PC-9 (cell line): ENCODE results near the gene TTLL5. TPM values are rescaled to one million over a fixed set of nuclear protein-coding genes. Genes with fewer than 3 reads are reported as not detected.

Experiments used
- BruUV-seq: library from RNA; stranded (reverse); fragments of 400-500 nt; replicated peaks from 2 replicates; lab custom pipeline; 2021; lab: Mats Ljungman, UMichigan
- CTCF ChIA-PET: fragments of 300-600 bp; sonication (Branson Sonifier 250); formaldehyde crosslinking; loops from one replicate; lab custom pipeline; 2022; ENCODE audit warnings: antibody characterized with exemption; lab: Charles Lee
- POLR2A ChIA-PET: fragments of 300-600 bp; sonication (Branson Sonifier 250); formaldehyde crosslinking; loops from one replicate; lab custom pipeline; 2022; ENCODE audit warnings: antibody characterized with exemption; ENCODE audit not compliant: unreplicated experiment; lab: Charles Lee
- DNase-seq, 2 experiments: peaks; one replicate each; pipeline versions ENCODE4 v3.0.0 to v3.0.0-alpha.2; 2015 to 2022; ENCODE audit warnings: mixed read lengths in 1 of 2
- H2AFZ ChIP-seq: fragments of 200-600 bp; sonication (generic); 2 replicates; pipeline ENCODE4 v1.8.1; 2017; ENCODE audit warnings: antibody characterized with exemption
- H3F3A ChIP-seq: fragments of 200-600 bp; sonication (generic); 2 replicates; pipeline ENCODE4 v1.8.1; 2017; ENCODE audit warnings: antibody characterized with exemption, mild to moderate bottlenecking, low read depth; ENCODE audit not compliant: insufficient read depth
- H3K27ac ChIP-seq: fragments of 200-600 bp; sonication (generic); 2 replicates; pipeline ENCODE4 v1.6.1; 2016; ENCODE audit warnings: mixed run types
- H3K27me3 ChIP-seq: fragments of 200-600 bp; sonication (generic); 2 replicates; pipeline ENCODE4 v1.6.1; 2016; ENCODE audit warnings: low read depth, mixed run types; ENCODE audit not compliant: insufficient read depth
- H3K36me3 ChIP-seq: fragments of 200-600 bp; sonication (generic); 2 replicates; pipeline ENCODE4 v1.6.1; 2016; ENCODE audit warnings: low read depth, mixed run types
- H3K4me1 ChIP-seq: fragments of 200-600 bp; sonication (generic); replicated peaks from 2 replicates; pipeline ENCODE4 v1.6.1; 2016; ENCODE audit warnings: mixed run types; ENCODE audit not compliant: insufficient read depth
- H3K4me2 ChIP-seq: fragments of 200-600 bp; sonication (generic); 2 replicates; pipeline ENCODE4 v1.6.1; 2017; ENCODE audit warnings: mixed run types
- H3K4me3 ChIP-seq: fragments of 200-600 bp; sonication (generic); 2 replicates; pipeline ENCODE4 v1.6.1; 2016; ENCODE audit warnings: mixed run types
- H3K79me2 ChIP-seq: fragments of 200-600 bp; sonication (generic); 2 replicates; pipeline ENCODE4 v1.6.1; 2017; ENCODE audit warnings: low read depth, mixed run types
- H3K9me2 ChIP-seq: fragments of 200-600 bp; sonication (generic); 2 replicates; pipeline ENCODE4 v1.8.1; 2017; ENCODE audit warnings: mild to moderate bottlenecking; ENCODE audit not compliant: insufficient read depth
- H3K9me3 ChIP-seq: fragments of 200-600 bp; sonication (generic); 2 replicates; pipeline ENCODE4 v1.8.1; 2016; ENCODE audit warnings: low read depth; ENCODE audit not compliant: insufficient read depth
- H4K20me1 ChIP-seq: fragments of 200-600 bp; sonication (generic); 2 replicates; pipeline ENCODE4 v1.8.1; 2017; ENCODE audit not compliant: insufficient read depth
- EZH2 ChIP-seq: fragments of 200-600 bp; sonication (generic); IDR thresholded peaks from 2 replicates; pipeline ENCODE4 v1.8.0; 2017; ENCODE audit warnings: antibody characterized with exemption, low read depth
- intact Hi-C: fragments of 100-400 bp; cut with micrococcal nuclease; formaldehyde crosslinking; loops from one replicate; pipeline ENCODE4 v1.10.0; 2022; ENCODE audit not compliant: unreplicated experiment
- total RNA-seq: library from RNA; stranded (reverse); gene quantifications from 2 replicates; pipeline ENCODE4 v1.2.3, GENCODE V29; 2021
- TF ChIP-seq, protein P1 (sequence below): fragments of 200-600 bp; sonication (generic); conservative IDR thresholded peaks from 2 replicates; pipeline ENCODE4 v1.6.1; 2017; ENCODE audit warnings: mixed run types, antibody characterized with exemption, mild to moderate bottlenecking, moderate library complexity

Gene TTLL5
- total RNA-seq, 1 experiment from 2014 or later, result 75.3 TPM

DNA sequence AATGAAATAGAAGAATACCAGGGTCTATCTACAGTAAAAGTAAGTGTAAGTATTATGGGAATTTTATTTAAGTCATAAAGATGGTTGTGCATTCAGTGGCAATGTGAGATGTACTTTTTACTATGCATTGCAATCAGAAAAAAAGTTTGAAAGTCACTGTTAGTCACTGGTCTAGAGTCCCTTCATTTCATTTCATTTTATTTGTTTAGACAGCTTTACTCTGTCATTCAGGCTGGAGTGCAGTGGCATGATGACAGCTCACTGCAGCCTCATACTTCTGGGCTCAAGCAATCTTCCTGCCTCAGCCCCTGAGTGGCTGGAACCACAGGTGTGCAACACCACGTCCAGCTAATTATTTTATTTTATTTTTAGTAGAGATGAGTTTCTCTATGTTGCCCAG is 278.2 kb downstream of the TTLL5 start:
- Histone ChIP-seq H3K4me3 (no peak overlapping the region), H3K79me2 (no peaks in the 10 kb centered on the region), H2AFZ (no peak overlapping the region), H3K36me3 (no peaks in the 10 kb centered on the region), H3K27ac (no peak overlapping the region), H3K9me3 (no peaks in the 10 kb centered on the region), H3F3A (no peaks in the 10 kb centered on the region), H3K4me1 (no peaks in the 10 kb centered on the region), H4K20me1 (no peaks in the 10 kb centered on the region), H3K4me2 (no peak overlapping the region), H3K27me3 (no peaks in the 10 kb centered on the region), H3K9me2 (no peaks in the 10 kb centered on the region)
- BruUV-seq, result no TSS peak
- no peak for DNase-seq
- TF ChIP-seq, protein P1, sequence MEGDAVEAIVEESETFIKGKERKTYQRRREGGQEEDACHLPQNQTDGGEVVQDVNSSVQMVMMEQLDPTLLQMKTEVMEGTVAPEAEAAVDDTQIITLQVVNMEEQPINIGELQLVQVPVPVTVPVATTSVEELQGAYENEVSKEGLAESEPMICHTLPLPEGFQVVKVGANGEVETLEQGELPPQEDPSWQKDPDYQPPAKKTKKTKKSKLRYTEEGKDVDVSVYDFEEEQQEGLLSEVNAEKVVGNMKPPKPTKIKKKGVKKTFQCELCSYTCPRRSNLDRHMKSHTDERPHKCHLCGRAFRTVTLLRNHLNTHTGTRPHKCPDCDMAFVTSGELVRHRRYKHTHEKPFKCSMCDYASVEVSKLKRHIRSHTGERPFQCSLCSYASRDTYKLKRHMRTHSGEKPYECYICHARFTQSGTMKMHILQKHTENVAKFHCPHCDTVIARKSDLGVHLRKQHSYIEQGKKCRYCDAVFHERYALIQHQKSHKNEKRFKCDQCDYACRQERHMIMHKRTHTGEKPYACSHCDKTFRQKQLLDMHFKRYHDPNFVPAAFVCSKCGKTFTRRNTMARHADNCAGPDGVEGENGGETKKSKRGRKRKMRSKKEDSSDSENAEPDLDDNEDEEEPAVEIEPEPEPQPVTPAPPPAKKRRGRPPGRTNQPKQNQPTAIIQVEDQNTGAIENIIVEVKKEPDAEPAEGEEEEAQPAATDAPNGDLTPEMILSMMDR, result no peak
- no peak for TF ChIP-seq EZH2
- POLR2A ChIA-PET, result interaction anchor here (0.6 kb wide), 1 partner anchor 64 kb away, joined by 3 read pairs; no protein-coding TSS in a partner anchor
- CTCF ChIA-PET, result interaction anchor here (0.6 kb wide), 1 partner anchor 55 kb away, joined by 6 read pairs; no protein-coding TSS in a partner anchor
- intact Hi-C loops, result no loop called here

DNA sequence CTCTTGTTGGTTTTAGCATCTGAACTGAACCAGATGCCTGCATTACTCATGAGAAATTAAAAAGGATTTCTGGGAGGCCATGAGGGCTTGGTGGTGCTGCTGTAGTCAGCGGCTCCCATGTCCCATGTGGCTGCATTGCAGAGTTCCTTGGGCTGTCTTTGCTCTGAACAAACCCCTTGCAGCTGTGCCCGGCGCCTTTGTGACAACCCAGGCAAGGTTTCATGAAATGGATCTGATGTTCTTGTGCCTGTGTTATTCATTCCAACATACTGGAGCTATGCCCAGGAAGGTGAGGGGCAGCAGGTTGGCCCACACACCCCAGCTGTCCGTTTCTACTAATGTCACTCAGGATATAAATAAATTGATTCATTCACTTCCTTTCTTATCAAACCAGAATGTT is 280.0 kb downstream of the TTLL5 start:
- ChIA-PET CTCF (interaction anchor here (0.6 kb wide), 1 partner anchor 1581 kb away, joined by 3 read pairs; no protein-coding TSS in a partner anchor), POLR2A (interaction anchor here (0.7 kb wide), 1 partner anchor 7 kb away, joined by 35 read pairs; no protein-coding TSS in a partner anchor)
- Histone ChIP-seq H4K20me1 (no peaks in the 10 kb centered on the region), H2AFZ (no peak overlapping the region), H3K9me3 (no peaks in the 10 kb centered on the region), H3K27me3 (no peaks in the 10 kb centered on the region), H3K27ac (no peak overlapping the region), H3F3A (no peaks in the 10 kb centered on the region), H3K36me3 (no peaks in the 10 kb centered on the region), H3K4me1 (no peaks in the 10 kb centered on the region), H3K9me2 (no peaks in the 10 kb centered on the region), H3K79me2 (no peaks in the 10 kb centered on the region), H3K4me2 (no peak overlapping the region), H3K4me3 (no peak overlapping the region)
- no peak for DNase-seq
- BruUV-seq, result no TSS peak
- intact Hi-C loops, result no loop called here
- no peak for TF ChIP-seq EZH2
- TF ChIP-seq, protein P1, result no peak

DNA sequence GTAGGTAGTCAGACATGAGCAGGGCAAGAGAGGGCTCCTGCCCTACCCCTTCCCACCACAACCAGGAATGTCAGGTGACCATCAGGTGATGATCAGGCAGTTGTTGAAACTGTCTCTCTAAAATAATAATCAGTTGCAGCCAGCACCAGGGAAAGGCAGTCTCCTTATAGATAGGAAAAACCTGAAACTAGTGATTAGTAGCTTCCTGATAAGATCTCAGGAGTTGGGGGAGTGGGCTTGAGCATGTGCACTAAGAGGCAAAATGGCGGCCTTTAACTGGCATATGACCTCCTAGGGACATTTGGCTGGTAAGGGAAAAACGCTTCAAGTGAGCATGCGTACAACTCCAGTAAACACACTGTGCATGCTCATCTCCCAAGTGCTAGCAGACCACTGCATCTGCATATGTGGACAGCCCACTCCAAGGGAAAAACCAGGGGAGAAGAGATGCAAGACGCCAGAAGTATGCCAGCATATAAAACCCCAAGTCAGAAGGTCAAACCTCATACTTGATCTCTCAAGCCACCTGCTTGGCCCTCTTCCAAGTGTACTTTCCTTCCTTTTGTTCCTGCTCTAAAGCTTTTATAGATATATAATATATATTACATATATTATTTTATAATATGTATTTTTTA is 283.7 kb downstream of the TTLL5 start:
- Histone ChIP-seq H3K4me1 (no peaks in the 10 kb centered on the region), H3K27ac (no peak overlapping the region), H2AFZ (no peak overlapping the region), H3K79me2 (no peaks in the 10 kb centered on the region), H3F3A (no peaks in the 10 kb centered on the region), H3K36me3 (no peaks in the 10 kb centered on the region), H4K20me1 (no peaks in the 10 kb centered on the region), H3K4me3 (no peak overlapping the region), H3K4me2 (no peak overlapping the region), H3K27me3 (no peaks in the 10 kb centered on the region), H3K9me2 (no peaks in the 10 kb centered on the region), H3K9me3 (no peaks in the 10 kb centered on the region)
- TF ChIP-seq EZH2, result no peak
- TF ChIP-seq, protein P1, result no peak
- no TSS peak for BruUV-seq
- POLR2A ChIA-PET, result interaction anchor here (0.6 kb wide), 1 partner anchor 45 kb away, joined by 3 read pairs; no protein-coding TSS in a partner anchor
- intact Hi-C loops, result no loop called here
- no peak for DNase-seq
- CTCF ChIA-PET, result no interaction called here
